Epithelial cell of esophagus (primary cell): ENCODE data around the gene CMBL.

Experiments
- DNase-seq: peaks from one replicate; pipeline ENCODE4 v3.0.0; 2010; ENCODE audit warnings: low read depth
- H3K4me3 ChIP-seq: 2 replicates; pipeline ENCODE4 v1.5.1; 2011; ENCODE audit warnings: mild to moderate bottlenecking, low read length, control low read depth
- CTCF ChIP-seq: IDR thresholded peaks from 2 replicates; pipeline ENCODE4 v1.5.1; 2011; ENCODE audit warnings: low read depth, mild to moderate bottlenecking, low read length, control low read depth, inconsistent platforms; ENCODE audit not compliant: insufficient read depth; ENCODE audit errors: missing control alignments

Gene CMBL

GRCh38 chr5:10306114-10306513 lies 1.6 kb downstream of the CMBL start:
- no peak for TF ChIP-seq CTCF
- no peak overlapping the region for H3K4me3 ChIP-seq
- no peak for DNase-seq

GRCh38 chr5:10304932-10305331 lies 2.8 kb downstream of the CMBL start:
- DNase-seq: no peak
- TF ChIP-seq CTCF: no peak
- H3K4me3 ChIP-seq: no peak overlapping the region

GRCh38 chr5:10303699-10304170 lies 4.0 kb downstream of the CMBL start:
- DNase-seq: no peak
- no peak for TF ChIP-seq CTCF
- no peak overlapping the region for H3K4me3 ChIP-seq

- no peak overlapping the region for H3K4me3 ChIP-seq
- DNase-seq: no peak
- TF ChIP-seq CTCF: no peak
These were observed 4.5 kb downstream of the CMBL start for GRCh38 chr5:10303201-10303600.

GRCh38 chr5:10301842-10302610 lies 5.7 kb downstream of the CMBL start:
- no peak overlapping the region for H3K4me3 ChIP-seq
- DNase-seq: peak; percentile 55
- no peak for TF ChIP-seq CTCF

- peak; percentile 27 for DNase-seq
- no peak for TF ChIP-seq CTCF
- H3K4me3 ChIP-seq: no peak overlapping the region
These were observed 6.4 kb downstream of the CMBL start for GRCh38 chr5:10301266-10301665.

- H3K4me3 ChIP-seq: no peak overlapping the region
- TF ChIP-seq CTCF: no peak
- DNase-seq: no peak
These were observed 7.5 kb downstream of the CMBL start for GRCh38 chr5:10300246-10300645.
